Mammary epithelial cell (primary cell): Measurements from ENCODE around the gene ASIC4.

Source experiments
- CTCF ChIP-seq, 2 donors: IDR thresholded peaks in 1 of 2; conservative IDR thresholded peaks in 1 of 2; 2 replicates each; pipeline ENCODE4 v1.5.1; 2011 to 2012; ENCODE audit warnings: inconsistent platforms in 2 of 2, low read length in 2 of 2, mild to moderate bottlenecking in 2 of 2, control low read depth in 1 of 2, low read depth in 1 of 2; ENCODE audit not compliant: insufficient read depth in 1 of 2; ENCODE audit errors: extremely low read depth in 1 of 2
- EZH2 ChIP-seq: IDR thresholded peaks from 2 replicates; pipeline ENCODE4 v1.6.1; 2012; ENCODE audit warnings: low read length, inconsistent platforms, borderline replicate concordance

- TF ChIP-seq CTCF (conservative IDR thresholded peaks at IDR 0.05 in 1 of 2, IDR thresholded peaks at IDR 0.05 in 1 of 2; ENCODE audit: extremely low read depth in 1 of 2, insufficient read depth in 1 of 2, low read depth in 1 of 2, low read length in 2 of 2) (no peak), EZH2 (no peak)
Observed at GRCh38 chr2:219538956-219539788, 24.9 kb downstream of the ASIC4 start.
